ENCODE results near the gene NHLH1. TPM values are rescaled to one million over a fixed set of nuclear protein-coding genes. Genes with fewer than 3 reads are reported as not detected.
"Not testable (repeated sequence)": the region's sequence is repeated elsewhere in the genome, so short reads cannot be mapped to it uniquely, and the experiment has no call there.

Gene NHLH1
- polyA plus RNA-seq, 12 donors, result 0.21 to 0.65 (median 0.42) TPM; not detected in 2

DNA sequence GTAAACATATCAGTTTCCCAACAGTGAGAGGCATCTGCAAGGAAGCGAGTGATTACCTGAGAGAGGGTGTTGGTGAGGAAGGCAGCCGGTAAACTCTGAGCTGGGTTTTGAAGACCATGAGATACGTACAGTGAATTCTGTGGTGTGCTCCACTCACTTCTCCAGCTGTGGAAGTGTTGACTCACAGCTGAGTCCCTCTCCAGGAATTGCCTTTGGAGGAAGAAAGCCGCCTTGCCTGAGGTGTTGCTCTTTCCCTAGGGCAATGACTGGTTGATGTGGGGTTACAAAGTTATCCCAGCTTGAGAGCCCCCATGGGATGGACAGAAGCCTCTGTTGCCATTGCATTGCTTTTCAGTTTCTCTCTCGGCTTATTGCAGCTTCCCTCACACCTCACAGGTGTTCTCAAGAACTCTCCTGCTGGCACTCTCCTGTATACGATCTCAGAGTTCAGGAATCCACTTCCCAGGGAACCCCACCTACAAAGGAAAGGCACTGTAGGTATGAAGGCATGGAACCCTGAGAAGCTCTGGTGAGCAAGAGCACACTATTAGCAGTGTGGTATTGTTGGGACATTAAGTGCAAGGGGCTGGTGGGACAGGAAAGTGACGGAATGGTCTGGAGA, 10.8 kb downstream of the NHLH1 start:
- DNase-seq, result no peak

GRCh38 chr1:160384812-160385211, 17.9 kb downstream of the NHLH1 start:
- not testable (repeated sequence) for DNase-seq

GRCh38 chr1:160388406-160388805, 21.5 kb downstream of the NHLH1 start:
- not testable (repeated sequence) for DNase-seq

- no peak for DNase-seq
Measured at GRCh38 chr1:160394673-160395072, 27.8 kb downstream of the NHLH1 start.

DNA sequence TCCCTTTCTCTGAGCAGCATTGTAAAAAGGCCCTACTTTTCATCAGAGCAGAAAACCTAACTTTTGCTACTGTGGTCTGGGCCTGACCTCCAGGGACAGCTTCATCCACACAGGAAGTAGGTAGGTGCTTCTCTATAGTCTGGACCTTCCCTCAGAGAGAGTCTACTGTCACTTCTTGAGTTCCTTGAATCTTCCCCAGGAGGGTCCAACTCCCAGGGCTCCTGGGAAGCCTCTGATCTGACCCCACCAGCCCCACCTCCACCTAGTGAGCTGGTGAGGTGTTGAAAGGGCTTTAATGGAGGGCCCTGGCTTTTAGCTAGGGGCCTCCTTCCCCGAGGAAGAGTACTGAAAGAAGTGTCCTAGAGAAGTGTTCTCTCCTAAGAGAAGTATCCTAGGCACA, 30.8 kb downstream of the NHLH1 start:
- no peak for DNase-seq

GRCh38 chr1:160398823-160399222, 32.0 kb downstream of the NHLH1 start:
- no peak for DNase-seq

DNA sequence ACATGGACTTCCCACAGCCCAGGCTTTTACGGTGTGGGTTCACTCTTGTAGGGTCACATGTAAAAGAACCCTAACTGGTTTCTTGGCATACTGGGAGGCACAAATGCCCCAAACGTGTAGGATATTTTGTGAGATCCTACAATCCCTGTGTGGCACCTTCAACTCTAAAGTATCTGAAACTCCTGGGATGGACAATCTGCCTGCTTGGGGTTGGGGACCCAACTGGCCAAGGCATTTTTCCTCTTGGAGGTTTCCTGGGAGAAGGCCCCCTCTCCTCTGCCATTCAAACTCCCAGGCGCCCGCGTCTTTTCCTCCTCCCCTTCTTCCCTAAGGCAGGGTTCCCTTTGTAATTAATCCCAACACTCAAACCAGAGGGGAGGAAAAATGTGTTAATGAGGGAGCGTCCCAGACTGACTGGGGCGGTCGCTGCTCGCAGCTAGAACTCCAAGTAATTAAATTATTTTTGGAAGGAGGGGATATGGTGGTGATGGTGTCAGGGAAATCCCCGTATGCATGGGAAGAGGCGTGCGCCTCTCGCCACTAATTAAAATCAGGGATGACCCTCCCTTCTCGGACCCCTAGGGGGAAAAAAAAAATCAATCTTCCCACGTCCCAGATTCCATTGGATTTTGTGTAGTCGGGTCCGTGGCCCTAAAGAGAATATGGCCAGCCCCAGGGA, 32.8 kb downstream of the NHLH1 start:
- no peak for DNase-seq

DNA sequence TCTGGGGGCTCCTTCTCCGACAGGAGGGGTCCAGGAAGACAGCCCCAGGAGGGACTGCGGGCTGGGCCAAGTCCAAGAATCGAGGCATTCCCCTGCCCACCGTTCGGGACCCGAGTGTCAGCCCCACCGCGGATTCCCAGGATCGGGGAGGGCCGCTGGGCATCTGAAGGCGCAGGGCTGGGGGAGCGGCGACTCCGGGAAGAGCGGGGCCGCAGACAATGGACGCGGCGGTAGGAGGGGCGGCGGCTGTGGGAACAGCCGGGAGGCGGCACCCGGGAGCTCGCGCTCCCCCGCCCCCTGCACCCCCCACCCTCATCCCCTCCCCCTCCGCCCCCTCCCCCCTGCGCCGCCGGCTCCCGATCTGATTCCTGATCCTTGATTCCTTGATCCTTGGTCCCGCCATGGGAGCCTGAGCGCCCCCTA, 33.4 kb downstream of the NHLH1 start, which contains the start of gene VANGL2:
TSS of gene VANGL2 (plus strand) at position 342 of the 423 bp plus-strand sequence. CDS start 15,274 bp downstream, outside the sequence.
- peak; percentile 89 for DNase-seq

DNA sequence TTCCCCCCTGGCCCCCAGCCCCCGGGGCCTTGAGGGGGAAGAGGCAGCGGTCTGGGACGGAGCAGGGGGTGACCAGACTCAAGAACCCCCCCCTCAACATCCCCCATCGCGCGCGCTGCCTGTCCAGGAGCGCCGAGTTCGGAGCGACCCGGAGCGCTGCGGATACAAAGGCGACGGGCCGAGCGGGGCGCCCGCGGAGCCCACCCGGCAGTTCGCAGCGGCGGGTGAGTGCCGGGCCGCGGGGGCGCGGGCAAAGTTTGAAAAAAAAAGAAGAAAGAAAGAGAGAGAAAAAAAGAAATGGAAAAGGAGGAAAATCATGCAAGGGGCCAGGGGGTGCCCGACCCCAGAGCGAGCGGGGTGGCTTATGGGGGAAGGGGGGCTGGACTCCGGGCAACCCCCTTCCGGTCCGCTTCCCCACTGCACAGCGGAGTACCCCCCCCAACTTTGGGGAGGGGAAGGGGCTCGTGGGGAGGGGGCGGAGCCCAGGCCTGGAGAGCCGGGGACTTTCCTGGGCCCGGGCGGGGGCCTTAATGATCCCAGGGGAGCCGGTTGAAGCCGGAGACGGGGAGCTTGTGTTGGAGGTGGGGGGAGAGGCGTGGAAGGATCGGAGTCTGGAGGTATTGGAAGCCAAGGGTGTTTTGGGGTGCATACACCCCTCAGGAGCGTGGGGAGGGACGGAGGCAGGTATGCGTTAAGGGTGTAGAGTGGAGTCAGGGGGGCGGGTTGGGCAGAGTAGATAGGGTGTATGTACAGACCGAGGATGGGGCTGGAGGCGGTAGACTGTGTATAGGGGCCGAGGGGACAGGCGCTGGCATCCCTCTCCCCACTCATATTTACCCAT, 34.0 kb downstream of the NHLH1 start:
- DNase-seq, result peak; percentile 44

GRCh38 chr1:160401487-160401805, 34.6 kb downstream of the NHLH1 start:
- DNase-seq, result no peak

GRCh38 chr1:160402001-160402795, 35.3 kb downstream of the NHLH1 start:
- no peak for DNase-seq

DNA sequence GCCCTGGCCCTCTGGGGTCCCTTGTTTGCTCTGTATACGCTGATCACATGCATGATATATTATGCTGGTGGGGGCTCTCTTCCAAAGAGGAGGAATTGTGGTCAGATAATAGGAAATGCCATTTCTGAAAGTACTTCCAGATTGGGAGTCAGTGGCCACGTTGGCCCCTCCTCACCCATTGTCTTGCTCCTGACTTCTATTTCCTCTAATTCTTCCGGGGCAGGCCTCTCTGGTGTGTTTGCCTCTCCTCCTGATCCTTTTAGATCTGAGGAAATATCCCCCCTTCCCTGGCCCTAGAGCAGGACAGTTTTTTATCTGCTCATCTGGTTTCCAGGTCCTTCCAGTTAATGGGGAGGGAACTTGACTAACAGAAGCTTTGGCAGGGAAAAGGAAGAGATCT, 36.4 kb downstream of the NHLH1 start:
- no peak for DNase-seq

DNA sequence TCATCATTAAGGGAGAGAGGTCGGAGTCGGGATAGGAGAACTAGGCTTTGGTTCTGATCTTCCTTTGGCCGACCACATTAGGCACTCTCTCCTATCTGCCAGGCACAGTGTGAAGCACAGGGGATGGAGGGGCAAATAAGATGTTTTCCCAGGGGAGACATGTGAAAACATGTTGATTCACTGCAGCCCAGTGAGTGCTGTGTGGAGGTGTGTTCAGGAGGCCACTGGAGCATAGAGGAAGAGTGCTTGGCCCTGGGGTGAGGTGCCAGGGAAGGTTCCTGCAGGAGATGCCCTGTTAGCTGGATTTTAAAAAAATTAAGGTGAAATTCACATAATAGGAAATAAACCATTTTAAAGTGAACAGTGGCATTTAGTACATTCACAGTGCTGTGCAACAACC, 37.2 kb downstream of the NHLH1 start:
- no peak for DNase-seq

- no peak for DNase-seq
Measured at GRCh38 chr1:160405331-160405877, 38.5 kb downstream of the NHLH1 start.

GRCh38 chr1:160406131-160406968, 39.5 kb downstream of the NHLH1 start:
- no peak for DNase-seq

DNA sequence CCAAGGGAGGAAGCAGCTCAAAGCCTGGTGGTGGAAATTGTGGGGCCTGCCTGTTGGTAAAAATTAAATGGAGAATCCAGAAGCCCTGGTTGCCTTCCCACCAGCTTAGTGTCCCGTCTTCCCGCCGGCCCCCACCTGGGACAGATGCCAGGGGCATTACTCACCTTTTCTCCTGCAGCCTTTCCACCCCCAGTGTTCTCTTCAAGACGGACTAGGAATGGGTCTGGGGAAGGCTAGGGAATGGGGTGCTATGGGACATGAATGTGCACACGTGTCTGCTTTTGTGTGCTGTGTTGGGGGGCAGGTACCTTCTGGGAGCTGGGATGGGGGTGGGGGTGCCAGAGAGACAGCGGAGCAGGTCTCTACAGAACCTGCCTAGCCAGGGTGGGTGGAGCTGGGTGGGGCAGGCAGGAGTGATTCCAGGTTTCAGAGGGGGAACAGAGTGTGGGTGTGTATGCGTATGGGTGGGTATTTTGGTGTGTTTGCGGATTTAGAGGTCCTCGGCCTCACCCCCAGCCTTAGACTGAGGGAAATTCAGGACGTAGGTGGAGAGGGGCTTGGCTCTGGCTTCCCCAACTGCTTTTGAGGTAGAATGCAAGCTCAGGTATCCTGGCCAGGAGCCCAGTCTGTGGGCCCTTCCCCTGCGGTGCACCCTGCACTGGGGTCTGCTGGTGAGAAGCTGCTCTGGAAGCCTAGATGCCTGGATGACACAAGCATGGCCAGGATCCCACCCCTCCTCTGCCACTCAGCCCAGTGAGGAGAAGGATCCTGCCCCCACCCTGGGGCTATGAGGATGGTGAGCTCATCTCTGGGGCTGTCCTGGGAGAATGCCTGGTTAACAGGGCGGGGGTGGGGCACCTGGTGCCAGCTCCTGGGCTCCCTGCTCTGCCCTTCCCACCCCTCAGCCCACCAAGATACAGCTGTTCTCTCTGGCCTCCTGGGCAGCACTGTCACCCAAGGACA, 41.2 kb downstream of the NHLH1 start:
- DNase-seq, result no peak

- DNase-seq, result no peak
Measured at GRCh38 chr1:160408864-160409263, 42.0 kb downstream of the NHLH1 start.

DNA sequence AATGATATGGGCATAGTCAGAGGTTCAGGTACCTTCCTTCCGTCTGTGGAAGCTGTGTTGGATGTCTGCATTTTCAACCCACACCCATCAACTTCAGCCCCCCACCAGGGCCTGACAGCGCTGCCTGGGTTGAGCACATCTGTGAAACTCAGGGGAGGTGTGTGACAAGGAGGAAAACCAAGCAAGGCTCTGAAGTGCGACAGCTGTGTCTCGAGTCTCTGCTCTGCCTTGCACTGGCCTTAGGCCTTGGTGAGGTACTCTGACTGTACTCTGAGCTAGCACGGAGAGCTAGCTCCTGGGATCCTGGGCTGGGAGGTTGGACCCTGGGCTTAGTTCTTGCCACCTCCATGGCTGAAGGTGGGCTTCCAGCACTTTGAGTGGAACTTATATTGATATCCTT, 42.6 kb downstream of the NHLH1 start:
- DNase-seq, result no peak

DNA sequence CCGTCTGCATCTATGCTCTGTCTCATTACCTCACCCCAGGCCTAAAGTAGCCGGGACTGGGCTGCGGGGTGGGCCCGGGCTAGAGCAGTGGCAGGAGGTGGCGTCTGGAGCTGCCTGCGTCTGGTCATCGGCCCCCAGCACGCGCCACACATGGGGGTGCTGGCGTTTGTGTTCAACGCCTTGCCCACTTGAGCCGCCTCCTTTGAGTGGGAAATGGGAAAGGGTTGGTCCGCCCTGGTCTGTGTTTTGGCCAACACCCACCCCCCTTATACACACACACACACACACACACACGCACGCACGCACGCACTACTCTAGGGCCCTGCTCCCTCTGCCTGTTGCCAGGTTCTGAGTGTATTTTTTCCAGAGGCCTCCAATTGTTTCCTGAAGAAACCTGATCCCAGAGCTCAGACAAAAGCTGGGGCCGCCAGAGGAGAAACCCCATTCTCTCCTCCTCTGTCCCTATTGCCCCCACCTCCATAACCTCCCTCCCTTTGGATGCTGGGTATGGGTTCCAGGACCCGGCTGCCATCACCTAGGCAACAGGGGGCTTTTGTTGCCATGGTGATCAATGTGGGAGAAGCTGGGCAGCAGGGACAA, 43.6 kb downstream of the NHLH1 start:
- DNase-seq, result peak; percentile 84
